M059J (cell line): ENCODE data around the gene NOS3. TPM values are rescaled to one million over a fixed set of nuclear protein-coding genes. Genes with fewer than 3 reads are reported as not detected.
"Not testable (repeated sequence)": the region's sequence is repeated elsewhere in the genome, so short reads cannot be mapped to it uniquely, and the experiment has no call there.

ENCODE experiments used
- DNase-seq: peaks from one replicate; pipeline ENCODE4 v3.0.0-alpha.2; 2012; ENCODE audit warnings: low read depth
- total RNA-seq: library from RNA; depleted of rRNA; stranded (reverse); fragments of >200 nt; shearing (Covaris generic); gene quantifications from 2 replicates; pipeline ENCODE4 v1.2.3, GENCODE V29; 2014

The NOS3 gene
- total RNA-seq, 1 experiment from 2014 or later: not detected

DNA sequence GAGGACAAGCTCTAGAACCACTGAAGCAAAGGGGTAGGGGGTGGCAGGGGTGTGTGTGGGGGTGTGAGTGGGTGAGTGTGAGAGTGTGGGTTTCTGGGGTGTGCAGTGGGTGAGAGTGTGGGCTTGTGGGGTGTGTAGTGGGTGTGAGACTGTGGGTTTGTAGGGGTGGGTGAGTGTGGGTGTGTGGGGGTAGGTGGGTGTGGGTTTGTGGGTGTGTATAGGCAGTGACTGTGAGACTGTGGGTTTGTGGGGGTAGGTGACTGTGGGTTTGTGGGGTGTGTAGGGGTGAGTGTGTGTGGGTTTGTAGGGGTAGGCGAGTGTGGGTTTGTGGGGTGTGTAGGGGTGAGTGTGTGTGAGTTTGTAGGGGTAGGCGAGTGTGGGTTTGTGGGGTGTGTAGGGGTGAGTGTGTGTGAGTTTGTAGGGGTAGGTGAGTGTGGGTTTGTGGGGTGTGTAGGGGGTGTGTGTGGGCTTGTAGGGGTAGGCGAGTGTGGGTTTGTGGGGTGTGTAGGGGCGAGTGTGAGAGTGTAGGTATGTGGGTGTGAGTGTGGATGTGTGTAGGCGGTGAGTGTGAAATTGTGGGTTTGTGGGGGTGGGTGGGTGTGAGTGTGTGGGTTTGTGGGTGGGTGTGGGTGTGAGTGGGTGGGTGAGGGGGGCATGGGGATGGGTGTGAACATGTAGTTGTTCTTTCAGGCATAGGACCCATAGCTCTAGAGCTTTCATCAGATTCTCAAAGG lies 8.8 kb downstream of the NOS3 start:
- no peak for DNase-seq

GRCh38 chr7:151000897-151001495 lies 10.2 kb downstream of the NOS3 start:
- no peak for DNase-seq

GRCh38 chr7:151001546-151001945 lies 10.7 kb downstream of the NOS3 start:
- DNase-seq: no peak

GRCh38 chr7:151003572-151003971 lies 12.8 kb downstream of the NOS3 start:
- no peak for DNase-seq

GRCh38 chr7:151005566-151005965 lies 14.7 kb downstream of the NOS3 start:
- no peak for DNase-seq

GRCh38 chr7:151006590-151007300 lies 15.9 kb downstream of the NOS3 start:
- no peak for DNase-seq

DNA sequence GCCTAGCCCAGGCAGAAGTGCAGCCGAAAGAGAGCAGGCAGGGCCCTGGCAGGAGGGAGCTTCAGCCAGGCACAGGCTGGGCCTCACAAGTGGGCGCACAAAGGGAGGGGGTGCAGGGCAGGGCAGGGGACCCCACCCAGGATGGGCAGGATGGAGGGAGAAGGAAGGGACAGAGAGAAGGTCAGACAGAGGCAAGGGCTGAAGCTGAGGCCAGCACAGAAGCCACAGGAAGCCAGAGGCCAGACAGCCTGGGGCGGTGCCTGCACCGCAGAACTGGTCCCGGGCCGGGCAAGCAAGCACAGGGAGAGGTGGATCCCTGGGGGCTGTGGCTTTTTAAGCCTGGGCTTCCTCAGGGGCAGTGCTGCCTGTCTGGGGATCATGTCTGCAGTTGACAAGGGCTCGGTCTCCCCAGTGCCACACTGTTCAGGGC lies 16.7 kb downstream of the NOS3 start:
- DNase-seq: peak; percentile 74

GRCh38 chr7:151008143-151008510 lies 17.3 kb downstream of the NOS3 start:
- DNase-seq: peak; percentile 46

DNA sequence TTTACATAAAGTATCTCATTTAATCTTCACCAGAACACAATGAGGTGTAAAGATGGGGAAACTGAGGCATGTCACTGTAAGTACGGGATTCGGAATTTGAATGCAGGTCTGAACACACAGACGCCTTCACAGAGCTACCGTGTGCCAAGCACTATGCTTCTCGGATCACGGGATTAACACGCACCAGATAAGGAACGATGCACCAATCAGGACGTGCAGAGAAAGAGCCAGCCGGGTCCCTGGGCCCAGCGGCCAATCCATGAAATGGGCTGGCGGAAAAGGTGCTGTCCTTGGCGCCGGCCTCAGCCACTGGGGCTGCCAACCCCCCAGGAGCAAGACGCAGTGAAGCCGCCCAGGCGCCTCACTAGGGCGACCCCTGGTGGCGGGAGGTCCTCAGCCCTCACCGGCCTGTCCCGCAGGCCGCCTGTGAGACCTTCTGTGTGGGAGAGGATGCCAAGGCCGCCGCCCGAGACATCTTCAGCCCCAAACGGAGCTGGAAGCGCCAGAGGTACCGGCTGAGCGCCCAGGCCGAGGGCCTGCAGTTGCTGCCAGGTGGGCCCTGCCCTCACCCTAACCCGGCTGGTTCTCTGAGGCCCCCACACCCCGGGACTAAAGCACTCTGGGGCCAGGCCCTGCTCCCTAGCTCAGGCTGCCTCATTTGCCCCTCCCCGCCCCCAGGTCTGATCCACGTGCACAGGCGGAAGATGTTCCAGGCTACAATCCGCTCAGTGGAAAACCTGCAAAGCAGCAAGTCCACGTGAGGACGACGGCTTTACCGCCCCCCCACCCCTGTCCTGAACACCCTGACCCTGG lies 17.9 kb downstream of the NOS3 start:
- DNase-seq: no peak

DNA sequence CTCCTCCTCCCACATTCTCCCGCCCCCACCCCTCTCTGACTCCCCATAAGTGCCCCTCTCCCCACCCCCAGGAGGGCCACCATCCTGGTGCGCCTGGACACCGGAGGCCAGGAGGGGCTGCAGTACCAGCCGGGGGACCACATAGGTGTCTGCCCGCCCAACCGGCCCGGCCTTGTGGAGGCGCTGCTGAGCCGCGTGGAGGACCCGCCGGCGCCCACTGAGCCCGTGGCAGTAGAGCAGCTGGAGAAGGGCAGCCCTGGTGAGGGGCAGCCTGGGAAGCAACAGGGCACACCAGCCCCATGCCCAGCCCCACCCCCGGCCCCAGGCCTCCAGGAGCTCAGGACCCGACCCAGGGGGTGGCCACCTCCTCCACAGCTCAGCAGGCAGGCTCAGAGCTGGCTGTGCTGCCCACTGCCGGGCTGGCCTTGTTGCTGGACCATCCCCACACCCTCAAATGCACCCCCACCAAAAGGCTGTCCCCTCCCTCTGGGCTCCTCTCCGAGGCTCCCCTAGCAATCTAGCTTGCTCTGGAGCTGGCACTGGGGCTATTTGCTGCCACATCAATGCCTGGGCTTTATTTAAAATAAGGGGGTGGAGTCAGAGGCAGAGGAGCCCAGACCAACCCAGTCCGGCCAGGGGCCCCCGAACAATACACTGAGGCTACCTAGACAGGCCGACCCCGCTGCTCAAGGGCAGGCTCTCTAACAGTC lies 18.7 kb downstream of the NOS3 start:
- DNase-seq: no peak

DNA sequence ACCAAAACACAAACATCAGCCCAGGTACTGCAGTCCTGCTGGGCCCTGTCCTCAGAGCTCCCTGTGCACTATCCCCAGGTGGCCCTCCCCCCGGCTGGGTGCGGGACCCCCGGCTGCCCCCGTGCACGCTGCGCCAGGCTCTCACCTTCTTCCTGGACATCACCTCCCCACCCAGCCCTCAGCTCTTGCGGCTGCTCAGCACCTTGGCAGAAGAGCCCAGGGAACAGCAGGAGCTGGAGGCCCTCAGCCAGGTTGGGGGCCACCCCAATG lies 19.2 kb downstream of the NOS3 start:
- no peak for DNase-seq

DNA sequence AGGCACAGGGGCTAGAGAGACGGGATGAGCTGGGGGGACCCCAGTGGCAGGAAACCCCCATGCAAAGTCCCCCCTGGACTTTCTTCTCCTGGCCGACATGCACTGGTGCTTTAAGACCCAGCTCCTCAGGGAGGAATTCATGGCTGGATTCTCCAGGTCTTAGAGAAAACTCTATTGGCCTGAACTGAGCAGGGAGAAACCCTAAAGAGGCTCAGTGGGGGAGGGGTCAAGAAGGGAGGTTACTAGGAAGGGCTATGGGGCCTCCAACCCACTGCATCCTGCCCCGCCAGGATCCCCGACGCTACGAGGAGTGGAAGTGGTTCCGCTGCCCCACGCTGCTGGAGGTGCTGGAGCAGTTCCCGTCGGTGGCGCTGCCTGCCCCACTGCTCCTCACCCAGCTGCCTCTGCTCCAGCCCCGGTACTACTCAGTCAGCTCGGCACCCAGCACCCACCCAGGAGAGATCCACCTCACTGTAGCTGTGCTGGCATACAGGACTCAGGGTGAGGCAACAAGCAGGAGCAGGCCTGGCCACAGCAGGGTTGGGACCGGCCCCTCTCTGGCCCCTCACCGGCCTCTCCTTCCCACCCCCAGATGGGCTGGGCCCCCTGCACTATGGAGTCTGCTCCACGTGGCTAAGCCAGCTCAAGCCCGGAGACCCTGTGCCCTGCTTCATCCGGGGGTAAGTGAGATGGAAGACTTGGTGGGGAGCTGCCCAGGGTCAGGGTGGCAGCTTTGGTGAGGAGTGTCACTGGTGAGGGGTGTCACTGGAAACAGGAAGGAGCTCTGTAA lies 19.7 kb downstream of the NOS3 start:
- DNase-seq: no peak

DNA sequence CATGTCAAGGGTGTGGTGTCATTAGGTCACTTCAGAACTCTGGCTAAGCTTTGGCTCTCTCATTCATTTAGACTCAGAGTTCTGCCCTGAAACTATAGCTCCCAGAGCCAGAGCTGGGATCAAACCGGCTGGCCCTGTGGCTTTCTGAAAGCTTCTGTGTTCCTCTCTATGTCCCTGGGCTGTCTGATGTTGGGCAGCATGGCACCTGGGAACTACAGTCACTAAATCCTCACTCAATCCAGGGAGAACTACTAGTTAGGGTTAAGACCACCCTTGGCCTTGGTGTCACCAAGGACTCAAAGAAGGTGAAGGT lies 20.2 kb downstream of the NOS3 start:
- DNase-seq: no peak

DNA sequence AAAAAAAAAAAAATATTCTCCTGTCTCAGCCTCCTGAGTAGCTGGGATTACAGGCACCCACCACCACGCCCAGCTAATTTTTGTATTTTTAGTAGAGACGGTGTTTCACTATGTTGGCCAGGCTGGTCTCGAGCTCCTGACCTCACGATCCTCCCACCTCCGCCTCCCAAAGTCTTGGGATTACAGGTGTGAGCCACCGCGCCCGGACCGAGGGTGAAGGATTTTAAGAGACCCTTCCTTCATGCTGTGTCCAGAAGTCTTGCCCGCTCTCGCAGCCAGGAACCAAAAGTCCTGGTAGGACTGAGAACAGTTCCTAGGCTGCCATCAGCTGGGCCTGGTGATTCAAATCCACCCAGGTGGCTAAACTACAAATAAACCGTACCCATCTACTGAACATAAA lies 20.8 kb downstream of the NOS3 start:
- not testable (repeated sequence) for DNase-seq

DNA sequence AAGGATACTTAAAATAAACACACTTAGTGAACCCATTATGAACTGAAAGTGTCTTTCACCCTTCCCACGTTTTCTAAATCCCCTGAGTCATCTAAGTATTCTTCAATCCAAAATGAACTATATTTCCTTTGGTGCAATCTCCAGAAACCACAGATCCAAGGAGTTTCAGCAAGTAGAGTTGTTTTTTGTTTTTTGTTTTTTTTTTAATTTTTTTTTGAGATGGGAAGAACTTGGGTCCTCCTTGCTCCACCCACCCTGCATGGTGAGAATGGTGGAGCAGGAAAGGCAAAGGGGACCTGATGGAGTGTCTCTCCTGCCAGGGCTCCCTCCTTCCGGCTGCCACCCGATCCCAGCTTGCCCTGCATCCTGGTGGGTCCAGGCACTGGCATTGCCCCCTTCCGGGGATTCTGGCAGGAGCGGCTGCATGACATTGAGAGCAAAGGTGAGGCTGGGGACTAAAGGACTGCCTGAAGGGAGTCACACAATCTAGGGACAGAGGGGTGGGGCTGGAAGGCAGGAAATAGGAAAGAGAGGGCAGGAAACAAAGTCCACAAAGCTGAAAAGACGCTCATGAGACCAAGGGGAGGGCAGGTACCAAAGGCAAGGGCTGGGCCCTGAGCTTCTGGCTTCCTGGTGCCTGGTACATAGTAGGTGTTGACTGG lies 21.3 kb downstream of the NOS3 start:
- DNase-seq: peak; percentile 66

- DNase-seq: no peak
Observed at GRCh38 chr7:151012911-151013347, 22.1 kb downstream of the NOS3 start.

GRCh38 chr7:151013356-151013732 lies 22.5 kb downstream of the NOS3 start:
- no peak for DNase-seq

GRCh38 chr7:151013733-151014497 lies 23.1 kb downstream of the NOS3 start:
- DNase-seq: peak; percentile 43

DNA sequence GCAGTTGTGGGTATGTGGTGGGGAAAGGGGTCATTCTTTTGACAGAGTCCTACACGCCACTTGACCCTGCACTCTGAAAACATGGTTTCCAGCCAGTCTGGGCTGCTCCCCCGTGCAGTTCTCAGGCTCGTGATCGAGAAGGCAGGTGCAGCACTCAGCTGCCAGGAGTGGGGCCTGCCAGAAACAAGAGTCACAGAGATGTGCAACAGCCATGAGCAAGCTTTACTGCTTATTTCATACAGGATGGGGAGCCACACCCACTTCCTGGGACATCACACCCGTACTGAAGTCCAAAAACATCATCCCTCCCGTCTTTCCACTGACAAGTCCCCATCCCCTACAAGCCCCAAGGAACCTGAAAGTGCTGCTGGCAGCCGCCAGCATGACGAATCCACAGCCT lies 24.1 kb downstream of the NOS3 start:
- DNase-seq: no peak

- no peak for DNase-seq
Observed at GRCh38 chr7:151015967-151016366, 25.1 kb downstream of the NOS3 start.
